KMS-11 (cell line): ENCODE results near the gene WRAP73.

Source experiments
- H2AFZ ChIP-seq: fragments of 200-600 bp; sonication (generic); 2 replicates; pipeline ENCODE4 v1.6.1; 2016; ENCODE audit warnings: antibody characterized with exemption, mixed run types, low read depth
- H3K27ac ChIP-seq: fragments of 200-600 bp; sonication (generic); 2 replicates; pipeline ENCODE4 v1.6.1; 2016; ENCODE audit warnings: mild to moderate bottlenecking, mixed run types
- H3K27me3 ChIP-seq: fragments of 200-600 bp; sonication (generic); 2 replicates; pipeline ENCODE4 v1.6.1; 2017; ENCODE audit warnings: mild to moderate bottlenecking, low read depth, mixed run types, moderate library complexity; ENCODE audit not compliant: insufficient read depth
- H3K36me3 ChIP-seq: fragments of 200-600 bp; sonication (generic); 2 replicates; pipeline ENCODE4 v1.6.1; 2017; ENCODE audit warnings: mild to moderate bottlenecking, mixed run types; ENCODE audit not compliant: insufficient read depth
- H3K4me1 ChIP-seq: fragments of 200-600 bp; sonication (generic); 2 replicates; pipeline ENCODE4 v1.6.1; 2016; ENCODE audit warnings: mild to moderate bottlenecking, low read depth, mixed run types; ENCODE audit not compliant: poor library complexity, severe bottlenecking
- H3K4me2 ChIP-seq: fragments of 200-600 bp; sonication (generic); 2 replicates; pipeline ENCODE4 v1.7.0; 2016; ENCODE audit warnings: mild to moderate bottlenecking, mixed run types
- H3K4me3 ChIP-seq: fragments of 200-600 bp; sonication (generic); IDR thresholded peaks from 2 replicates; pipeline ENCODE4 v1.6.1; 2017; ENCODE audit warnings: low read depth, low read length, mixed read lengths; ENCODE audit not compliant: insufficient read depth
- H3K79me2 ChIP-seq: fragments of 200-600 bp; sonication (generic); 2 replicates; pipeline ENCODE4 v1.6.1; 2016; ENCODE audit warnings: low read depth, mixed run types; ENCODE audit not compliant: insufficient read depth
- H3K9ac ChIP-seq: fragments of 200-600 bp; sonication (generic); 2 replicates; pipeline ENCODE4 v1.6.1; 2016; ENCODE audit warnings: mild to moderate bottlenecking, mixed run types
- H4K20me1 ChIP-seq: fragments of 200-600 bp; sonication (generic); 2 replicates; pipeline ENCODE4 v1.6.1; 2016; ENCODE audit warnings: mild to moderate bottlenecking, mixed run types; ENCODE audit not compliant: insufficient read depth
- TF ChIP-seq, protein P1 (sequence below): fragments of 200-600 bp; sonication (generic); conservative IDR thresholded peaks from 2 replicates; pipeline ENCODE4 v1.6.1; 2017; ENCODE audit warnings: low read depth, mild to moderate bottlenecking, antibody characterized with exemption, low read length, moderate library complexity, mixed read lengths

Gene WRAP73

GRCh38 chr1:3692598-3692997 is 42.7 kb upstream of the WRAP73 start:
- Histone ChIP-seq H3K9ac (no peak overlapping the region), H3K27ac (no peak overlapping the region), H3K36me3 (no peaks in the 10 kb centered on the region), H3K4me2 (no peak overlapping the region), H2AFZ (no peak overlapping the region), H3K79me2 (no peaks in the 10 kb centered on the region), H3K4me1 (no peaks in the 10 kb centered on the region), H4K20me1 (no peaks in the 10 kb centered on the region), H3K4me3 (no peak overlapping the region), H3K27me3 (peaks cover 80% of the 10 kb centered on the region)
- TF ChIP-seq, protein P1, sequence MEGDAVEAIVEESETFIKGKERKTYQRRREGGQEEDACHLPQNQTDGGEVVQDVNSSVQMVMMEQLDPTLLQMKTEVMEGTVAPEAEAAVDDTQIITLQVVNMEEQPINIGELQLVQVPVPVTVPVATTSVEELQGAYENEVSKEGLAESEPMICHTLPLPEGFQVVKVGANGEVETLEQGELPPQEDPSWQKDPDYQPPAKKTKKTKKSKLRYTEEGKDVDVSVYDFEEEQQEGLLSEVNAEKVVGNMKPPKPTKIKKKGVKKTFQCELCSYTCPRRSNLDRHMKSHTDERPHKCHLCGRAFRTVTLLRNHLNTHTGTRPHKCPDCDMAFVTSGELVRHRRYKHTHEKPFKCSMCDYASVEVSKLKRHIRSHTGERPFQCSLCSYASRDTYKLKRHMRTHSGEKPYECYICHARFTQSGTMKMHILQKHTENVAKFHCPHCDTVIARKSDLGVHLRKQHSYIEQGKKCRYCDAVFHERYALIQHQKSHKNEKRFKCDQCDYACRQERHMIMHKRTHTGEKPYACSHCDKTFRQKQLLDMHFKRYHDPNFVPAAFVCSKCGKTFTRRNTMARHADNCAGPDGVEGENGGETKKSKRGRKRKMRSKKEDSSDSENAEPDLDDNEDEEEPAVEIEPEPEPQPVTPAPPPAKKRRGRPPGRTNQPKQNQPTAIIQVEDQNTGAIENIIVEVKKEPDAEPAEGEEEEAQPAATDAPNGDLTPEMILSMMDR: no peak

GRCh38 chr1:3691421-3692204 is 41.7 kb upstream of the WRAP73 start:
- Histone ChIP-seq H3K27me3 (peaks cover 80% of the 10 kb centered on the region), H3K36me3 (no peaks in the 10 kb centered on the region), H4K20me1 (no peaks in the 10 kb centered on the region), H3K4me3 (no peak overlapping the region), H3K4me1 (no peaks in the 10 kb centered on the region), H3K4me2 (no peak overlapping the region), H3K79me2 (no peaks in the 10 kb centered on the region), H3K9ac (no peak overlapping the region), H3K27ac (no peak overlapping the region), H2AFZ (no peak overlapping the region)
- TF ChIP-seq, protein P1: no peak

DNA sequence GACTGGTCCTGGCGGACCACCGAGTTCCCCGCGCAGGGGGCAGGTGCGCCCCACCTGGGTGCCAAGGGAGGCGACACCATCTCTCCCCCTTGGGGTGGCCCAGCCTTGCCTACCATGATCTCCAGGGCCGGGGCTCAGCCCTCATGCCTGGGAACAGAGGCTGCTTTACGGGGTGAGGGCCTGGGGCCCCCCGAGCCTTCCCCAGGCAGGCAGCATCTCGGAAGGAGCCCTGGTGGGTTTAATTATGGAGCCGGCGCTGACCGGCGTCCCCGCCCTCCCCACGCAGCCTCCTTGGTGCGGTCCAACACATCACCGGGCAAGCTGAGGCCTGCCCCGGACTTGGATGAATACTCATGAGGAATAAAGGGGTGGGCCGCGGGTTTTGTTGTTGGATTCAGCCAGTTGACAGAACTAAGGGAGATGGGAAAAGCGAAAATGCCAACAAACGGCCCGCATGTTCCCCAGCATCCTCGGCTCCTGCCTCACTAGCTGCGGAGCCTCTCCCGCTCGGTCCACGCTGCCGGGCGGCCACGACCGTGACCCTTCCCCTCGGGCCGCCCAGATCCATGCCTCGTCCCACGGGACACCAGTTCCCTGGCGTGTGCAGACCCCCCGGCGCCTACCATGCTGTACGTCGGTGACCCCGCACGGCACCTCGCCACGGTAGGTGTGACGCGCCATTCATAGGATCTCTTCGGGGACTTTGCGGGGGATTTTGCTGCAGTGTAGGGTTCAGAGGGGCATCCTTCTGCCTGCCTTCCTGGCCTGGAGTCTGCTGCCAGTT is 40.6 kb upstream of the WRAP73 start:
- Histone ChIP-seq H4K20me1 (no peaks in the 10 kb centered on the region), H3K4me2 (no peak overlapping the region), H2AFZ (no peak overlapping the region), H3K27me3 (peaks cover 80% of the 10 kb centered on the region), H3K36me3 (no peaks in the 10 kb centered on the region), H3K4me1 (no peaks in the 10 kb centered on the region), H3K4me3 (no peak overlapping the region), H3K9ac (no peak overlapping the region), H3K27ac (no peak overlapping the region), H3K79me2 (no peaks in the 10 kb centered on the region)
- TF ChIP-seq, protein P1: no peak

GRCh38 chr1:3689138-3689750 is 39.3 kb upstream of the WRAP73 start:
- no peaks in the 10 kb centered on the region for H3K36me3 ChIP-seq
- TF ChIP-seq, protein P1: no peak
- H3K79me2 ChIP-seq: no peaks in the 10 kb centered on the region
- no peak overlapping the region for H3K4me3 ChIP-seq
- H3K27ac ChIP-seq: no peak overlapping the region
- H4K20me1 ChIP-seq: no peaks in the 10 kb centered on the region
- H2AFZ ChIP-seq: no peak overlapping the region
- no peak overlapping the region for H3K4me2 ChIP-seq
- peaks cover 87% of the 10 kb centered on the region for H3K27me3 ChIP-seq
- no peaks in the 10 kb centered on the region for H3K4me1 ChIP-seq
- H3K9ac ChIP-seq: no peak overlapping the region
